GM10266 (cell line): Measurements from ENCODE around the gene SLC17A5.
"Not testable (repeated sequence)": the region's sequence is repeated elsewhere in the genome, so short reads cannot be mapped to it uniquely, and the experiment has no call there.

ENCODE experiments used
- DNase-seq: peaks from one replicate; pipeline ENCODE4 v3.0.0; 2012; ENCODE audit errors: extremely low spot score
- TF ChIP-seq, protein P1 (sequence below): IDR thresholded peaks from 2 replicates; pipeline ENCODE4 v1.5.1; 2012; ENCODE audit warnings: mild to moderate bottlenecking, low read depth; ENCODE audit not compliant: control insufficient read depth, insufficient read depth; ENCODE audit errors: missing control alignments

Gene SLC17A5

DNA sequence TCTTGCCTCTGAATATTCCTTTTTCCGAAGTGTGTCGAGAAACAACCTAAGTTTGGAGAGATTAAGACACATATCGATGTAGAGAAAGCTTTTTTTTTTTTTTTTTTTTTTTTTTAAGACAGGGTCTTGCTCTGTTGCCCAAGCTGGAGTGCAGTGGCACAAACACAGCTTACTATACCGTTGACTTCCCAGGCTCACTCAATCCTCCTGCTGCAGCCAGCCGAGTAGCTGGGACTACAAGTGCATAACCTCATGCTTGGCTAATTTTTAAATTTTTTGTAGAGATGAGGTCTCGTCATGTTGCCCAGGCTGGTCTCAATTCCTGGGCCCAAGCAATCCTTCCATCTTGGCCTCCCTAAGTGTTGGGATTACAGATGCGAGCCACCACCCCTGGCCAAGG, 21.4 kb downstream of the SLC17A5 start:
- DNase-seq, result no peak
- TF ChIP-seq, protein P1, sequence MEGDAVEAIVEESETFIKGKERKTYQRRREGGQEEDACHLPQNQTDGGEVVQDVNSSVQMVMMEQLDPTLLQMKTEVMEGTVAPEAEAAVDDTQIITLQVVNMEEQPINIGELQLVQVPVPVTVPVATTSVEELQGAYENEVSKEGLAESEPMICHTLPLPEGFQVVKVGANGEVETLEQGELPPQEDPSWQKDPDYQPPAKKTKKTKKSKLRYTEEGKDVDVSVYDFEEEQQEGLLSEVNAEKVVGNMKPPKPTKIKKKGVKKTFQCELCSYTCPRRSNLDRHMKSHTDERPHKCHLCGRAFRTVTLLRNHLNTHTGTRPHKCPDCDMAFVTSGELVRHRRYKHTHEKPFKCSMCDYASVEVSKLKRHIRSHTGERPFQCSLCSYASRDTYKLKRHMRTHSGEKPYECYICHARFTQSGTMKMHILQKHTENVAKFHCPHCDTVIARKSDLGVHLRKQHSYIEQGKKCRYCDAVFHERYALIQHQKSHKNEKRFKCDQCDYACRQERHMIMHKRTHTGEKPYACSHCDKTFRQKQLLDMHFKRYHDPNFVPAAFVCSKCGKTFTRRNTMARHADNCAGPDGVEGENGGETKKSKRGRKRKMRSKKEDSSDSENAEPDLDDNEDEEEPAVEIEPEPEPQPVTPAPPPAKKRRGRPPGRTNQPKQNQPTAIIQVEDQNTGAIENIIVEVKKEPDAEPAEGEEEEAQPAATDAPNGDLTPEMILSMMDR, result no peak

DNA sequence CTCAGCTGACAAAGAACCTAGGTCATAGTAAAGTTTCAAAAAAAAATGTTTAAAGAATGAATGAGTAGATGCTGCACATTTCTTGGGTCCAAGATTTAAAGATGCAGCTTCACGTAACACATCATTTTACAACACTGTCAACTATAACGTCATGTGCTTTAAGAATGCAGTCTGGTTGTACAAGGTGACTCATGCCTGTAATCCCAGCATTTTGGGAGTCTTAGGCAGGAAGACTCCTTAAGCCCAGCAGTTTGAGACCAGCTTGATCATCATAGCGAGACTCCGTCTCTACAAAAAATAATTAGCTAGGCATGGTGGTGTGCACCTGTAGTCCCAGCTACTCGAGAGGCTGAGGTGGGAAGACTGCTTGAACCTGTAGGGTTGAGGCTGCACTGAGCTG, 21.9 kb downstream of the SLC17A5 start:
- DNase-seq, result no peak
- TF ChIP-seq, protein P1, result no peak

GRCh38 chr6:73630401-73630800, 23.4 kb downstream of the SLC17A5 start:
- DNase-seq, result no peak
- TF ChIP-seq, protein P1, result no peak

GRCh38 chr6:73624896-73625295, 28.9 kb downstream of the SLC17A5 start:
- TF ChIP-seq, protein P1, result no peak
- no peak for DNase-seq

GRCh38 chr6:73623480-73623879, 30.3 kb downstream of the SLC17A5 start:
- not testable (repeated sequence) for DNase-seq

DNA sequence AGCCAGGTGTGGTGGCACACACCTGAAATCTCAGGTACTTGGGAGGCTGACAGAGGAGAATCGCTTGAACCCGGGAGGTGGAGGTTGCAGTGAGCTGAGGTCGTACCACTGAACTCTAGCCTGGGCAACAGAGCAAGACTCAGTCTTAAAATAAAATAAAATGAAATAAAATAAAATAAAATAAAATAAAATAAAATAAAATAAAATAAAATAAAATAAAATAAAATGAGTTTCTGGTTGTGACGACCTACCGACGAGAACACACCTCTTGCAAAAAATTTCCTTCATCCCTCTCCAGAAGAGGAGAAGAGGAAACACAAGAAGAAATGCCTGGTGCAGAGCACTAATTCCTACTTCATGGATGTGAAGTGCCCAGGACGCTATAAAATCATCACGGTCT, 35.7 kb downstream of the SLC17A5 start:
- not testable (repeated sequence) for DNase-seq

GRCh38 chr6:73614802-73615201, 39.0 kb downstream of the SLC17A5 start:
- TF ChIP-seq, protein P1, result no peak
- DNase-seq, result no peak

DNA sequence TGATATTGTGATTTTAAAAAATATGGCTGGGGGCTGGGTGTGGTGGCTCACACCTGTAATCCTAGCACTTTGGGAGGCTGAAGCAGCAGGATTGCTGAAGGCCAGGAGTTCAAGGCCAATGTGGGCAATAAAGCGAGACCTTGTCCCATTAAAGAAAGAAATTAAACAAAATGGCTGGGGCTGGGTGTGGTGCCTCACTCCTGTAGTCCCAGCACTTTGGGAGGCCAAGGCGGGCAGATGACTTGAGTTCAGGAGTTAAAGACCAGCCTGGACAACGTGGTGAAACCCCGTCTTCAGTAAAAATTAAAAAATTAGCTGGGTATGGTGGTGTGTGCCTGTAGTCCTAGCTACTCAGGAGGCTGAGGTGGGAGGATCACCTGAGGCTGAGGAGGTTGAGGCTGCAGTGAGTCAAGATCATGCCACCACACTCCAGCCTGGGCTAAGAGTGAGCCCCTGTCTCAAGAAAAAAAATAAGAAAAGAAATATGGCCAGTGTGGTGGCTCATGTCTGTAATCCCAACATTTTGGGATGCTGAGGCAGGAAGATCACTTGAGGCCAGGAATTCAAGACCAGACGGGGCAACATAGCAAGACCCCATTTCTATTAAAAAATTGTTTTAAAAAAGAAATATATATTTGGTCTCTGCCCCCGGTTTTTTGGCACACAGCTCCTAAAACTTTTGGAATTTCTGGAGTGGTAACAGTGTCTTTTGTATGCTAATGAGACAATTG, 39.8 kb downstream of the SLC17A5 start:
- TF ChIP-seq, protein P1, result no peak
- no peak for DNase-seq

DNA sequence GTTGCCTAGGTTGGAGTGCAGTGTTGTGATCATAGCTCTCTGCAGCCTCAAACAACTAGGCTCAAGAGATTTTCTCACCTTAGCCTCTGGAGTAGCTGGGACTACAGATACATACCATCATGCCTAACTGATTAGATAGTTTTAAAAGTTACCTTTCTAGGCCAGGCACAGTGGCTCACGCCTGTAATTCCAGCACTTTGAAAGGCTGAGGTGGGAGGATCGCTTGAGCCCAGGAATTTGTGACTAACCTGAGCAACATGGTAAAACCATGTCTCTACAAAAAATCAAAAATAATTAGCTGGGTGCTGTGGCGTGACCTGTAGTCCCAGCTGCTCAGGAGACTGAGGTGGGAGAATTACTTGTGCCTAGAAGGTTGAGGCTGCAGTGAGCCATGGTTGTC, 41.2 kb downstream of the SLC17A5 start:
- TF ChIP-seq, protein P1, result no peak
- DNase-seq, result no peak
